IPS-18c (cell line): ENCODE data around the gene GHR.

Experiments used
- H3K4me3 ChIP-seq: 2 replicates; pipeline ENCODE4 v1.7.0; 2013; ENCODE audit warnings: low read depth, mild to moderate bottlenecking, low read length, moderate library complexity; ENCODE audit not compliant: insufficient read depth
- H3K9me3 ChIP-seq: one replicate; pipeline ENCODE4 v1.6.1; 2013; ENCODE audit warnings: mild to moderate bottlenecking, low read length, moderate library complexity; ENCODE audit not compliant: control insufficient read depth, insufficient read depth

Gene GHR

GRCh38 chr5:42500003-42500599 lies 76.9 kb downstream of the GHR start:
- Histone ChIP-seq H3K4me3 (no peak overlapping the region), H3K9me3 (no peaks in the 10 kb centered on the region)

- no peaks in the 10 kb centered on the region for H3K9me3 ChIP-seq
- H3K4me3 ChIP-seq: no peak overlapping the region
These were observed 79.6 kb downstream of the GHR start for GRCh38 chr5:42502613-42503470.

DNA sequence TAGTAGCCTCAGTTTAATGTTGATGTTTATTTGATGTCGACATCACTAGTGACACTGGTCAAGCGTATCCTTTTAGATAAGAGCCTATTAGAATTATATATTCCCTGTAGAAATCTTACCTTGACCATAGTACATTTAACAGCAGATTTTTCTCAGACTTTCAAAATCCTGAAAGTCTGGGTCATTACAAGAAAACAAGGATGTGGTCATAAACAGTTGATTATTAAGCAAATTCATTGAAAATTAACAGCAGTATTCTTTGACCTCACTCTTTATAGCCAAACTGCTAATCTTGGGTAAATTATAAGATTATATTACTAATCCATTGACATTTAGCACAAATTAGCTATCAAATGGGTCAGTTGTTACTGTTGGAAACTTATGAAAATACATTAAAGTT lies 83.4 kb downstream of the GHR start:
- Histone ChIP-seq H3K4me3 (no peak overlapping the region), H3K9me3 (no peaks in the 10 kb centered on the region)

DNA sequence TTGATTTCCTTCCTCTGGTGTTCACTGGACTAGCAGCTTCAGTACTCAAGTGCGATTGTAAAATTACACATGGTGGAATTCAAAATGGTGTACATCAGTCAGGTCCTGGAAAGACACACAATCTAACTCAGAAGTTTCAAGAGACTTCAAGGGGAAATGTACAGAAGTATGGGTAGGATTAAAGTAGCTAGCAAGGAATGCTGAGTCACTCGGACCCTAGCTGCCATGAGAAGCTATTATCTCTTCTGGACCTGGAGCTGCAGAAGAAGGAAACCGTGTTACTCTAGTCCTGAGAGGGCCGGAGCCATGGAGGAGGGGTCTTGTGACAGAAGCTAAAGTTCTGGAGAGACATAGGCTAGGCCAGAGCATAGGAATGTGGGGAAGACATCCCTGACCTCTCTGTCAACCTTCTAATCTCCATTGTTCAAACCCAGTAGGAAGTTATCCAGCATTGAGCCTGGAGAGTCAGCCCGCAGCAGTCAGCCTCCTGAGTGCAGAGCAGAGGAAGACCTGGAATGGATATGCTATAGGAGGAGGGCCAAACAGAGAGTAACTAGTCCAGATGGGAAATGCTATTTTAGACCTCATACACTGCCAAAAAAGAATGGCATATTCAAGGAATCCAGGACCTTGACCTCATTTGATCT lies 84.3 kb downstream of the GHR start:
- no peaks in the 10 kb centered on the region for H3K9me3 ChIP-seq
- H3K4me3 ChIP-seq: no peak overlapping the region

DNA sequence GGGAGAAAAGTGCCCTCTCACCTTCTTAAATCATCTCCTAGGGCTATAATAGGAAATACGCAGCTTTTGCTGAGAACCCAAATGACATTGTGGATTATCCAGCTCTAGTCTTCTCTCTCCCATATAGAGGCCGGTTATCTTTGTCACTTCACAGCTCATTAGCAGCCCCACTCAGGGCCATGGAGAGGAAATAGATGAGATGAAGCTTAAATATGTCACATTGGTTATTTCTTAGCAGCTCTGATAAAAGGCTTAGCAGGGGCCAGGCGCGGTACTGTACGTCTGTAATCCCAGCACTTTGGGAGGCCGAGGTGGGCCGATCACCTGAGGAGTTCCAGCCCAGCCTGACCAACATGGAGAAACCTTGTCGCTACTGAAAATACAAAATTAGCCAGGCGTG lies 90.0 kb downstream of the GHR start:
- H3K4me3 ChIP-seq: no peak overlapping the region
- H3K9me3 ChIP-seq: no peaks in the 10 kb centered on the region

DNA sequence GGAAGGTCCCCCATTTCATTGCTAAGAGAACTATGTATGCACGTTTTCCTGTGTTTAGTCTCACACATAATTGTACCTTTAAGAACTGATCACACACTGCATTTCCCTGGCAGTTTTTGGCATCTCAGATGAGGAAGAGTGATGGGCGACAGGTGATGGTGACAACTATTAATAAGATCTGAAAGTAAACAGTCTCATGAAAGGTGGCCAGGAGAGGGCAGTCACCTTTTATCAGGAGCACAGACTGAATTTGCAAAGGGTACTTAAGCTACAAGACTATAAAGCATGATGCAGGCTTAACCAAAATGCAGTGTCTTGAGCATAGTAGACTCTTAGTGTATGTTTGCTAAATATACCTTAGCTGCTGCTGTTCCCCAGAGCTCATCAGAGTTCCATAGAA lies 91.5 kb downstream of the GHR start:
- Histone ChIP-seq H3K4me3 (no peak overlapping the region), H3K9me3 (no peaks in the 10 kb centered on the region)

- H3K4me3 ChIP-seq: no peak overlapping the region
- H3K9me3 ChIP-seq: no peaks in the 10 kb centered on the region
These were observed 92.3 kb downstream of the GHR start for GRCh38 chr5:42515504-42515903.

- Histone ChIP-seq H3K4me3 (no peak overlapping the region), H3K9me3 (no peaks in the 10 kb centered on the region)
These were observed 93.2 kb downstream of the GHR start for GRCh38 chr5:42516282-42517042.

GRCh38 chr5:42517164-42517563 lies 93.9 kb downstream of the GHR start:
- Histone ChIP-seq H3K9me3 (no peaks in the 10 kb centered on the region), H3K4me3 (no peak overlapping the region)

DNA sequence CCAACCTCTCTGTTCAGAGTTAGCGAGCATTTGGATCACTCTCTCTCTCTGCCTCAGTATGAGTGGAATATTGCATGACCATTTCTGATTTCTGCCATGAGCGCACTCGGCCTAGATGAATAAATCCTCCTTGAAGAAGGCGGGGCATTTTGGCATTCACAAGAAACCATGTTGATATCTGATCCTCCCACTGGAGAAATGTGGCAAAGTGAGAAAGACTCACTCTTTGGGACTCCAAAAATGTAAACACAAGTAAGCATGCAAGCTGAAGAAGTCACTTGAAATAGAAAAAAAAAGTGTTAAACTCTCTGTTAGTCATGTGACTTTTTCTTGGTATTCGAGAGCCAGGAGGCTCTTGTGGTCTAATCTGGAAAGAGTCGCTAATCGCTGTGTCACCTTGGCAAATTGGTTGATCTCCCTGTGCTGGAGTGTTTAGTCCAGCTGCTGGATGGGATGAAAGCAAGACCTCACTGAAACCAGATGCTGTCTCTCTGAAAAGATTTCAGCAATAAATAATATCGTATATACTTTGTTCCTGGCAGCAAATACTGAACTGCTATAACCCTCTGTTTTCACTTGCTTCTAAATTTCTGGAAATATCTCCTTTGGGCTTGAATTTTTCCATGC lies 95.5 kb downstream of the GHR start:
- Histone ChIP-seq H3K4me3 (no peak overlapping the region), H3K9me3 (no peaks in the 10 kb centered on the region)

DNA sequence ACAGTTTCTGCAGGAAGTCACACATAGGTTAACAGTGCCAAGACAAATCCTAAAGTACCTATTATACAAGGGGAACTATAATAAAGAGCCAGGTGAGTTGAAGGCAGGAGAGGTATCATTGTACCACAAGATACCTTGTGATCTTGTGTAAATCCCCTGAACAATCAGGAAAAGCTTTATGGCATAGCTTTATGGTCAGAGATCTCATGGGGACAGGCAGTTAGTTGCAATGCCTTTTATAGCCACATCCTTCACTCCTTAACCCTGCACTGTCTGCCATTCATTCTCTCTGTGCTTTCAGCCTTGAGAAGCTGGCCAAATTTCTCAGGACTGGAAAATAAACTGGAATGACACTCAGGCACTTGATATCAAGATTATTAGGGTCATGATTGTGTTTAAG lies 97.0 kb downstream of the GHR start:
- Histone ChIP-seq H3K4me3 (no peak overlapping the region), H3K9me3 (peaks cover 4% of the 10 kb centered on the region)

- Histone ChIP-seq H3K9me3 (peaks cover 6% of the 10 kb centered on the region), H3K4me3 (no peak overlapping the region)
These were observed 97.7 kb downstream of the GHR start for GRCh38 chr5:42520957-42521356.

DNA sequence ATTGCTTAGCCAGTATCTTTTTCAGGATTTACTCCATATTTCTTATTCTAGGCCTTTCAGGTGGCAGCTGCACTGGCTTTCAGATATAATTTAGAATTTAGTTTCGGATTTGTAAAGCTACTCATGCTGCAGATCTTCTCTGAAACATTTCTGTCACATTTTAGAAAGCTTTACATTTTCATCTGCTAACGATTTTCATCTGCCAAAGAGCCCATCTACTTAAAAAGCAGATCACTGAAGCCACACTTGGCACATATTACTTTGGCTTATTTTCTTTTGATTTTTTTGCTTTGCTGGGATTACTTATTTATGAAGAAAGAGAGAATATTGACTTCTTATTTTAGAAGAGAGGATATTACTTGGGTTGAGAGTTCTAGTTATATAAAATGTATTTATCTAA lies 98.2 kb downstream of the GHR start:
- Histone ChIP-seq H3K9me3 (peaks cover 6% of the 10 kb centered on the region), H3K4me3 (no peak overlapping the region)

- no peak overlapping the region for H3K4me3 ChIP-seq
- peaks cover 6% of the 10 kb centered on the region for H3K9me3 ChIP-seq
These were observed 99.5 kb downstream of the GHR start for GRCh38 chr5:42522783-42523182.

GRCh38 chr5:42526179-42526578 lies 102.9 kb downstream of the GHR start:
- Histone ChIP-seq H3K4me3 (no peak overlapping the region), H3K9me3 (peaks cover 6% of the 10 kb centered on the region)

GRCh38 chr5:42531611-42532010 lies 108.4 kb downstream of the GHR start:
- Histone ChIP-seq H3K9me3 (no peaks in the 10 kb centered on the region), H3K4me3 (no peak overlapping the region)

- Histone ChIP-seq H3K4me3 (no peak overlapping the region), H3K9me3 (no peaks in the 10 kb centered on the region)
These were observed 118.9 kb downstream of the GHR start for GRCh38 chr5:42542106-42542505.
